Measurements from ENCODE around the gene FASTKD1.
"Not testable (repeated sequence)": the region's sequence is repeated elsewhere in the genome, so short reads cannot be mapped to it uniquely, and the experiment has no call there.

Gene FASTKD1

GRCh38 chr2:169598982-169599381, 25.3 kb upstream of the FASTKD1 start:
- no peak for ATAC-seq
- no peak for TF ChIP-seq TOX (CRISPR knock-in tag; IDR thresholded peaks at IDR 0.05; ENCODE audit: borderline replicate concordance)
- TF ChIP-seq POU6F1 (CRISPR knock-in tag; IDR thresholded peaks at IDR 0.05; ENCODE audit: borderline replicate concordance, low read depth) = no peak
- TF ChIP-seq TCF4 (CRISPR knock-in tag; IDR thresholded peaks at IDR 0.05; ENCODE audit: borderline replicate concordance) = no peak
- no peak for TF ChIP-seq ZFP30 (CRISPR knock-in tag; IDR thresholded peaks at IDR 0.05)
- TF ChIP-seq BACH2 (CRISPR knock-in tag; IDR thresholded peaks at IDR 0.05; ENCODE audit: borderline replicate concordance) = no peak
- TF ChIP-seq SNAI2 (CRISPR knock-in tag; IDR thresholded peaks at IDR 0.05) = no peak
- no peak for TF ChIP-seq ZFP3 (CRISPR knock-in tag; IDR thresholded peaks at IDR 0.05)
- TF ChIP-seq CSRNP3 (CRISPR knock-in tag; IDR thresholded peaks at IDR 0.05) = no peak
- no peak for TF ChIP-seq RARB (CRISPR knock-in tag; IDR thresholded peaks at IDR 0.05)
- TF ChIP-seq ISL1 (CRISPR knock-in tag; IDR thresholded peaks at IDR 0.05) = no peak
- no peak for TF ChIP-seq CSDC2 (CRISPR knock-in tag; IDR thresholded peaks at IDR 0.05)
- TF ChIP-seq ZC3H10 (CRISPR knock-in tag; IDR thresholded peaks at IDR 0.05) = no peak
- TF ChIP-seq GLIS3 (CRISPR knock-in tag; IDR thresholded peaks at IDR 0.05) = no peak
- TF ChIP-seq PPARA (CRISPR knock-in tag; IDR thresholded peaks at IDR 0.05; ENCODE audit: borderline replicate concordance) = no peak
- TF ChIP-seq ZNF8 (CRISPR knock-in tag; IDR thresholded peaks at IDR 0.05) = no peak
- TF ChIP-seq ZNF70 (CRISPR knock-in tag; IDR thresholded peaks at IDR 0.05) = no peak
- TF ChIP-seq PATZ1 (CRISPR knock-in tag; IDR thresholded peaks at IDR 0.05; ENCODE audit: borderline replicate concordance) = no peak
- no peak for TF ChIP-seq ZNF565 (CRISPR knock-in tag; conservative IDR thresholded peaks at IDR 0.05; ENCODE audit: low read depth)

GRCh38 chr2:169596546-169596945, 22.9 kb upstream of the FASTKD1 start:
- not testable (repeated sequence) for ATAC-seq

- TF ChIP-seq TSHZ2 (CRISPR knock-in tag; IDR thresholded peaks at IDR 0.05) (no peak), ZFP30 (CRISPR knock-in tag; IDR thresholded peaks at IDR 0.05) (no peak), PATZ1 (CRISPR knock-in tag; IDR thresholded peaks at IDR 0.05; ENCODE audit: borderline replicate concordance) (no peak), ZFP3 (CRISPR knock-in tag; IDR thresholded peaks at IDR 0.05) (no peak), PPARA (CRISPR knock-in tag; IDR thresholded peaks at IDR 0.05; ENCODE audit: borderline replicate concordance) (no peak), TOX (CRISPR knock-in tag; IDR thresholded peaks at IDR 0.05; ENCODE audit: borderline replicate concordance) (no peak), TCF4 (CRISPR knock-in tag; IDR thresholded peaks at IDR 0.05; ENCODE audit: borderline replicate concordance) (no peak), ZNF565 (CRISPR knock-in tag; conservative IDR thresholded peaks at IDR 0.05; ENCODE audit: low read depth) (no peak), ESRRG (CRISPR knock-in tag; IDR thresholded peaks at IDR 0.05) (no peak), CSDC2 (CRISPR knock-in tag; IDR thresholded peaks at IDR 0.05) (no peak), OSR1 (CRISPR knock-in tag; IDR thresholded peaks at IDR 0.05) (no peak), BACH2 (CRISPR knock-in tag; IDR thresholded peaks at IDR 0.05; ENCODE audit: borderline replicate concordance) (no peak)
- no peak for ATAC-seq
Observed at GRCh38 chr2:169590804-169591203, 17.1 kb upstream of the FASTKD1 start.
